Subcutaneous abdominal adipose tissue (tissue), 5 donors: ENCODE data around the gene SIK3.

Source experiments
- H3K27ac ChIP-seq: one replicate; pipeline ENCODE4 v1.7.0; 2013; ENCODE audit warnings: low read depth, mild to moderate bottlenecking, inconsistent platforms, low read length, moderate library complexity
- H3K27me3 ChIP-seq, 5 donors: one replicate each; pipeline ENCODE4 v1.7.0; 2013; ENCODE audit warnings: low read length in 5 of 5, inconsistent platforms in 1 of 5; ENCODE audit not compliant: control insufficient read depth in 5 of 5, insufficient read depth in 4 of 5
- H3K36me3 ChIP-seq, 5 donors: one replicate each; pipeline ENCODE4 v1.7.0; 2013; ENCODE audit warnings: low read length in 5 of 5; ENCODE audit not compliant: control insufficient read depth in 5 of 5, insufficient read depth in 5 of 5
- H3K4me1 ChIP-seq, 5 donors: one replicate each; pipeline ENCODE4 v1.7.0; 2013; ENCODE audit warnings: low read length in 5 of 5, mild to moderate bottlenecking in 3 of 5, moderate library complexity in 1 of 5; ENCODE audit not compliant: control insufficient read depth in 5 of 5, insufficient read depth in 5 of 5
- H3K4me3 ChIP-seq, 5 donors: one replicate each; pipeline ENCODE4 v1.7.0; 2013; ENCODE audit warnings: low read length in 5 of 5, low read depth in 1 of 5
- H3K9ac ChIP-seq, 5 donors: one replicate each; pipeline ENCODE4 v1.7.0; 2013; ENCODE audit warnings: low read length in 5 of 5, mild to moderate bottlenecking in 4 of 5, moderate library complexity in 3 of 5
- H3K9me3 ChIP-seq, 5 donors: one replicate each; pipeline ENCODE4 v1.7.0; 2013; ENCODE audit warnings: low read length in 5 of 5; ENCODE audit not compliant: control insufficient read depth in 5 of 5
- donor health status: healthy.
- donor health status: healthy.
- donor health status: healthy.
- donor health status: healthy.
- donor health status: healthy.

SIK3 gene

GRCh38 chr11:116960930-116961329 lies 137.3 kb downstream of the SIK3 start:
- H3K27me3 ChIP-seq, result no peaks in the 10 kb centered on the region
- no peaks in the 10 kb centered on the region for H3K9me3 ChIP-seq
- H3K9ac ChIP-seq, result no peak overlapping the region
- no peak overlapping the region for H3K27ac ChIP-seq
- H3K4me1 ChIP-seq, result peaks cover 0 to 6% (median 0%) of the 10 kb centered on the region in 5 donors
- H3K4me3 ChIP-seq, result no peak overlapping the region
- peaks cover 0 to 4% (median 1%) of the 10 kb centered on the region in 5 donors for H3K36me3 ChIP-seq

DNA sequence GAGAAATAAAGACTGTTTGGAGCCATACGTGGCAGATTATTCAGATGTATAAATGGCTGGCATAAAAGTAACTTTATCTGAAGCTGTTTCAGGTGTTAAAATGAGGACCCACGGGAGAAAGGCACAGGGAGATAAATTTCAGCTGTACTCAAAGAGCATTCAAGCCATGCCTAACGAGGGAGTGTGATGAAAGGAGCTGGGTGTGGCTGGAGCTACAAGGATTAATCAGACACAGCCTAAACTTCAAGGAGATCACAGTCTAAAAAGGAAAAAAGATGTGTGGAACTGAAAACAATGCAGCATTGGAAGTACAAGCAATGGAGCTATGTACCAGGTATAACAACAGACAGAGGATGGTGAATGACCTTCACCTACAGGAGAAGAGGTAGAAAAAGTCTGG lies 140.0 kb downstream of the SIK3 start:
- Histone ChIP-seq H3K27ac (no peak overlapping the region), H3K4me1 (peaks cover 0 to 4% (median 0%) of the 10 kb centered on the region in 5 donors), H3K36me3 (peaks cover 4 to 14% (median 8%) of the 10 kb centered on the region in 5 donors)

DNA sequence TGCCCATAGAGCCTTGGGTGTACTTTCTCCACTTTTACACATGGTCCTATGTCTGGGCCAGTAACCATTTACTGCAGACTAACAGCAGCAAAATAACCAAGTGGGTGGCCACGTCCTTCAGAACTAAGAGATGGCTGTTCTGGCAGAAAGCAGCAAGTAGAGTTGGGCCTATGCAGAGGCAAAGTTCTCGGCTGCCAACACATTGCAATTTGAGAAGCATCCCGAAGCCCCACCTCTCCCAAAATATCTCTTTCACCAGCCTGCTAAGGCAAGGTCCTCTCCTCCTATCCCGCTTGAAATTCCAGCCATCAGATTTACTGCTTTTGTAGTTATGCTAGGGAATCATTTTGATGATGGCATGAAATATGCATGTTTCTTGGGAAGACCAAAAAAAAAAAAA lies 142.3 kb downstream of the SIK3 start:
- peaks cover 4 to 14% (median 9%) of the 10 kb centered on the region in 5 donors for H3K36me3 ChIP-seq
- no peak overlapping the region for H3K9ac ChIP-seq
- no peaks in the 10 kb centered on the region for H3K4me1 ChIP-seq
- no peaks in the 10 kb centered on the region for H3K27me3 ChIP-seq
- H3K9me3 ChIP-seq, result no peaks in the 10 kb centered on the region
- H3K27ac ChIP-seq, result no peak overlapping the region
- H3K4me3 ChIP-seq, result no peak overlapping the region

More for the DNA sequence above, 140.0 kb downstream of the SIK3 start:
- Histone ChIP-seq H3K4me3 (no peak overlapping the region), H3K9me3 (no peaks in the 10 kb centered on the region), H3K27me3 (no peaks in the 10 kb centered on the region), H3K9ac (no peak overlapping the region)

- no peaks in the 10 kb centered on the region for H3K4me1 ChIP-seq
- H3K27ac ChIP-seq, result no peak overlapping the region
- no peak overlapping the region for H3K4me3 ChIP-seq
- H3K27me3 ChIP-seq, result no peaks in the 10 kb centered on the region
- no peaks in the 10 kb centered on the region for H3K9me3 ChIP-seq
- peaks cover 7 to 17% (median 9%) of the 10 kb centered on the region in 5 donors for H3K36me3 ChIP-seq
- no peak overlapping the region for H3K9ac ChIP-seq
Measured at GRCh38 chr11:116955548-116955947, 142.7 kb downstream of the SIK3 start.

GRCh38 chr11:116953530-116954285 lies 144.5 kb downstream of the SIK3 start:
- H3K4me1 ChIP-seq, result no peaks in the 10 kb centered on the region
- no peaks in the 10 kb centered on the region for H3K27me3 ChIP-seq
- no peak overlapping the region for H3K27ac ChIP-seq
- no peak overlapping the region for H3K9ac ChIP-seq
- H3K36me3 ChIP-seq, result peaks cover 13 to 31% (median 26%) of the 10 kb centered on the region in 5 donors
- no peak overlapping the region for H3K4me3 ChIP-seq
- no peaks in the 10 kb centered on the region for H3K9me3 ChIP-seq

DNA sequence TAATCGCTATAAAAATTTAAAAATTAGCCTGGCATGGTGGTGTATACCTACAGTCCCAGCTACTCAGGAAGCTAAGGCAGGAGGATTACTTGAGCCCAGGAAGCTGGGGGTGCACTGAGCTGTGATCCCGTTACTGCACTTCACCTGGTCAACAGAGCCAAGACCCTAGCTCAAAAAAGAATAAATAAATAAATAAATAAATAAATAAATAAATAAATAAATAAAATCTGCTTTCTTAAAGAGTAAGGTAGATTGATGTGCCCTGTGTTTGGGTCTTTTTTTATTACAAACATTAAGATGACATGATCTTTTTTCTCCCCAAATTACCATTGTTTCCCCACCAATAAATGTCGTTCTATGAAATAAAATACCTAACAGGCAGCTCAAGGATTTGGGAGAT lies 146.5 kb downstream of the SIK3 start:
- H3K9me3 ChIP-seq, result no peaks in the 10 kb centered on the region
- peaks cover 13 to 31% (median 26%) of the 10 kb centered on the region in 5 donors for H3K36me3 ChIP-seq
- H3K4me3 ChIP-seq, result no peak overlapping the region
- H3K27ac ChIP-seq, result no peak overlapping the region
- no peaks in the 10 kb centered on the region for H3K27me3 ChIP-seq
- H3K4me1 ChIP-seq, result no peaks in the 10 kb centered on the region
- H3K9ac ChIP-seq, result no peak overlapping the region

DNA sequence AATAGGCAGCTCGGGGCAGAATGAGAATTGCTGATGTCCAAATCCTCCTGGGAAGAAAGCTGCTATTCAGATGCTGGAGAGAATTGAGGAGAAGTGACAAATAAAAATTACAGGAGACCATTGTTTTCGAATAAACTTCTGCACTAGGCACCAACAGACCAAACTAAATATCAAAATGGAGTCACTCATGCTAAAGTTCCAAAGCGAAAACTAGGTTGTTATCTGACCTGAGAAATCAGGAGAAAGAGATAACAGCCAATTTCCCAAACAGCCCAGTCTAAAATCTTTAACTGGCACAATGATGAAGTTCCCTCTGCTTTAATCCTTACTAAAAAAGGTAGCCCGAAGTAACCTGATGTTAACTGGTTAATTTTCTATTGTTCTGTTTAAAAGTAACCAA lies 148.0 kb downstream of the SIK3 start:
- no peaks in the 10 kb centered on the region for H3K4me1 ChIP-seq
- H3K4me3 ChIP-seq, result no peak overlapping the region
- no peak overlapping the region for H3K9ac ChIP-seq
- H3K9me3 ChIP-seq, result no peaks in the 10 kb centered on the region
- no peak overlapping the region for H3K27ac ChIP-seq
- no peaks in the 10 kb centered on the region for H3K27me3 ChIP-seq
- H3K36me3 ChIP-seq, result peaks cover 11 to 25% (median 18%) of the 10 kb centered on the region in 5 donors

DNA sequence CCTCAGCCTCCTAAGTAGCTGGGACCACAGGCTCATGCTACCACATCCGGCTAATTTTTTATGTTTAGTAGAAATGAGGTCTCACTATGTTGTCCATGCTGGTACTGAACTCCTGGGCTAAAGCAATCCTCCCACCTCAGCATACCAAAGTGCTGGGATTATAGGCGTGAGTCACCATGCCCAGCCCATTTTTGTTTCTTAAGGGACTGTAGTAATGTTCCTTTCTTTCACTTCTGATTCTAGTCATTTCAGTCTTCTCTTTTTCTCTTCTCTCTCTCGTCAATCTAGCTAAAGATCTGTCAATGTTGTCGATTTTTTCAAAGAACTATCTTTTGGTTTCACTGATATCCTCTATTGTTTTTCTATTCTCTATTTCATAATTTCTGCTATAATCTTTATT lies 149.8 kb downstream of the SIK3 start:
- peaks cover 0 to 3% (median 0%) of the 10 kb centered on the region in 5 donors for H3K4me1 ChIP-seq
- H3K9ac ChIP-seq, result no peak overlapping the region
- H3K9me3 ChIP-seq, result no peaks in the 10 kb centered on the region
- H3K27me3 ChIP-seq, result no peaks in the 10 kb centered on the region
- H3K36me3 ChIP-seq, result peaks cover 8 to 23% (median 16%) of the 10 kb centered on the region in 5 donors
- H3K4me3 ChIP-seq, result no peak overlapping the region
- no peak overlapping the region for H3K27ac ChIP-seq

GRCh38 chr11:116946414-116946813 lies 151.8 kb downstream of the SIK3 start:
- Histone ChIP-seq H3K4me3 (no peak overlapping the region), H3K36me3 (peaks cover 7 to 22% (median 16%) of the 10 kb centered on the region in 5 donors), H3K9me3 (no peaks in the 10 kb centered on the region), H3K27ac (no peak overlapping the region), H3K27me3 (no peaks in the 10 kb centered on the region), H3K9ac (no peak overlapping the region), H3K4me1 (peaks cover 0 to 3% (median 0%) of the 10 kb centered on the region in 5 donors)

DNA sequence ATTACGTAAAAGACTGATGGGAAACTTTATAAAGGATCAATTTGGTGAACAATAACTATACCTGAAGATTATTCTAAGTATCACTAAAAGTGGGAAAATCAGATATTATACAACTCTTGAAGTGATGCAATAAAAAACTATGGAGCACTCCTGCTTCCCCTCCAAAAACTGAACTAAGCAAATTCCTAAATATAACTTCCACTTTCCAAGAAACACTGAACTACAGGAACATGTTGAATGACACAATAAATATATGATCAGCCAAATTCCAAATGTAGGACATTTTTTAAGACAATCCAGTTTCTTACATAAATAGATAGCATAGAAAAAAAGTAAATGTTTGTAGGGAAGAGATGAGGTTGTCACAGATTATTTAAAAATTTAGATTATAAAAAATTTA lies 158.7 kb downstream of the SIK3 start:
- Histone ChIP-seq H3K27me3 (no peaks in the 10 kb centered on the region), H3K36me3 (peaks cover 0 to 8% (median 3%) of the 10 kb centered on the region in 5 donors), H3K4me3 (no peak overlapping the region), H3K4me1 (peaks cover 0 to 3% (median 0%) of the 10 kb centered on the region in 5 donors), H3K9me3 (no peaks in the 10 kb centered on the region), H3K9ac (no peak overlapping the region), H3K27ac (no peak overlapping the region)
